Bronchial epithelial cell (primary cell): Measurements from ENCODE around the gene DKK2. TPM values are rescaled to one million over a fixed set of nuclear protein-coding genes. Genes with fewer than 3 reads are reported as not detected.

Experiments
- DNase-seq: peaks from one replicate; pipeline ENCODE4 v3.0.0-alpha.2; 2010; ENCODE audit warnings: low read depth
- FAIRE-seq: peaks from 2 replicates; lab custom pipeline; 2011; peaks lifted over from hg19 to GRCh38; lab: Jason Lieb, UNC
- H3K27me3 ChIP-seq: 2 replicates; pipeline ENCODE4 v1.5.1; 2011; ENCODE audit warnings: low read length; ENCODE audit not compliant: control insufficient read depth, insufficient read depth
- H3K36me3 ChIP-seq: 2 replicates; pipeline ENCODE4 v1.5.1; 2011; ENCODE audit warnings: low read length; ENCODE audit not compliant: control insufficient read depth, insufficient read depth
- H3K4me3 ChIP-seq: 2 replicates; pipeline ENCODE4 v1.5.1; 2011; ENCODE audit warnings: mild to moderate bottlenecking, low read depth, low read length, control low read depth
- total RNA-seq: library from RNA; depleted of rRNA; stranded (reverse); fragments of >200 nt; gene quantifications from 2 replicates; pipeline ENCODE4 v1.2.1, GENCODE V29; 2014
- TF ChIP-seq, protein P1 (sequence below): IDR thresholded peaks from 2 replicates; pipeline ENCODE4 v1.5.1; 2011; ENCODE audit warnings: mild to moderate bottlenecking, moderate library complexity, low read length, control low read depth, inconsistent platforms; ENCODE audit not compliant: insufficient read depth, severe bottlenecking

The DKK2 gene
- total RNA-seq, 1 donor from 2014 or later, result not detected

DNA sequence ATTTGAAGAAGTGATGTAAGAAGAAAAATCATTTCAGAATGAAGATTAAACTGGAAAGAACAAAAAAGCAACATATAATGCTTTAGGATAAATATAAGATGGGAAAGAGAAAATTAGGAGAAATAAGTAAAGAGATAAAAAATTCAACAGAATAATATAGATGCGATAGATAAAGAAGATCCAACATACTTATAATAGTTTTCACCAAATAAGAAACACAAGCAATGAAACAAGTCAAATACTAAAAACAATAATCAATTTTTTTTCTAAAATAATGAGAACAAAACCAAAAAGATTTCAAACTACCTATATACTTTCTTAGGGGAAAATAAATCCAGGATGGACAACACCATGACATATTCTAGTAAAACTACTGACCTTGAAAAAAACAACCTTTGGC lies 10.1 kb upstream of the DKK2 start:
- no peak for FAIRE-seq
- TF ChIP-seq, protein P1, sequence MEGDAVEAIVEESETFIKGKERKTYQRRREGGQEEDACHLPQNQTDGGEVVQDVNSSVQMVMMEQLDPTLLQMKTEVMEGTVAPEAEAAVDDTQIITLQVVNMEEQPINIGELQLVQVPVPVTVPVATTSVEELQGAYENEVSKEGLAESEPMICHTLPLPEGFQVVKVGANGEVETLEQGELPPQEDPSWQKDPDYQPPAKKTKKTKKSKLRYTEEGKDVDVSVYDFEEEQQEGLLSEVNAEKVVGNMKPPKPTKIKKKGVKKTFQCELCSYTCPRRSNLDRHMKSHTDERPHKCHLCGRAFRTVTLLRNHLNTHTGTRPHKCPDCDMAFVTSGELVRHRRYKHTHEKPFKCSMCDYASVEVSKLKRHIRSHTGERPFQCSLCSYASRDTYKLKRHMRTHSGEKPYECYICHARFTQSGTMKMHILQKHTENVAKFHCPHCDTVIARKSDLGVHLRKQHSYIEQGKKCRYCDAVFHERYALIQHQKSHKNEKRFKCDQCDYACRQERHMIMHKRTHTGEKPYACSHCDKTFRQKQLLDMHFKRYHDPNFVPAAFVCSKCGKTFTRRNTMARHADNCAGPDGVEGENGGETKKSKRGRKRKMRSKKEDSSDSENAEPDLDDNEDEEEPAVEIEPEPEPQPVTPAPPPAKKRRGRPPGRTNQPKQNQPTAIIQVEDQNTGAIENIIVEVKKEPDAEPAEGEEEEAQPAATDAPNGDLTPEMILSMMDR, result no peak

GRCh38 chr4:107044170-107044569 lies 8.1 kb upstream of the DKK2 start:
- H3K4me3 ChIP-seq, result no peak overlapping the region
- FAIRE-seq (no peak), DNase-seq (peak; percentile 17)
- H3K27me3 ChIP-seq, result no peaks in the 10 kb centered on the region
- H3K36me3 ChIP-seq, result no peaks in the 10 kb centered on the region
- TF ChIP-seq, protein P1, result peak; percentile 8

More for the DNA sequence above, 10.1 kb upstream of the DKK2 start:
- H3K36me3 ChIP-seq, result no peaks in the 10 kb centered on the region
- H3K4me3 ChIP-seq, result no peak overlapping the region
- no peaks in the 10 kb centered on the region for H3K27me3 ChIP-seq
- no peak for DNase-seq

DNA sequence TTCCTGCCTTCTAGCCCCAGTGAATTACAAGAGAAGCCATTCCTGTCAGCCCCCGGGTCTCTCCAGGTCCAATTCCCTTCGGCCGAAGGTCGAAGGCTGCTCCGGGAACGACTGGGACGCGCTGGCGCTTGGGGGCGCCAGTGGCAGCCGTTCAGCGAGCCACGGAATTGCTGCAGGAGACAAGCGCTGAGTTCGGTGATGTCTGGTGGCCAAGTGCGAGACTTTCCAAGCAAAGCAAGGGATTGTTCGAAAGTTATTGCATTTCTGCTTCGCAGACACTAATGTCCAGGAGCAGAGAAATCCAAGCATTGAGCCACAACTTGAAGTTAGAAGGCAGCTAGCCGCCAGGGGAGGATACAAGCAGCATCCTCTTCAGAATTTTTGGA lies 1.1 kb upstream of the DKK2 start:
- FAIRE-seq, result no peak
- TF ChIP-seq, protein P1, result peak; percentile 67

DNA sequence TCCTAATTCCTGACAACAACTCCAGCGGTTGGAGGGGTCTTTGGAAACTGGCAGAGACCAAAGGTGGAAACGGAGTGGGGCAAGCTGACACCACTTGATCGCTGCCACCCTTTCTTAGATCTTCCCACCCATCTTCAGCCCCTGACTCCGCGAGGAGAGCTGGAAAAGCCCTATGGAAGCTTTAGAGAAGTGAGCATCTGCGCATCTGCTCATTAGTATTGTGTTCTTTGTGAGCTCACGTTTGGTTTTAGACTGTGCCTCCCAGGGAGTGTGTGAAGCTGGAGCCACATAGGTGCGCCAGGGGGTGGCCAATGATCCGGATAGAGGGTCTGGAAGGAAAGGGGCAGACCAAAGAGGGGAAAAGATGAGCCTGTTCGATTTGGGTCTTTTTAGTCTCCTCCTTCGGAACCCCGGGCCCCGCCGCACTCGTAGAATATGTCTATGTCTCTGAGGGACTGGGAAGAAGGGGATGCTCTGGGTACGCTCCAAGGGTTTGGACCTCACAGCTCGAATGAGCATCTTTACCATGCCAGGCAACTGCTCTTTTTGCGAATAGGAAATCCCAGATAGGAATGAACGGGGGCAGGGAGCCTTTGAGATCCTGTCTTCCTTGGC lies 578 bp upstream of the DKK2 start:
- Histone ChIP-seq H3K4me3 (no peak overlapping the region), H3K36me3 (no peaks in the 10 kb centered on the region), H3K27me3 (peaks cover 33% of the 10 kb centered on the region)
- FAIRE-seq, result no peak
- TF ChIP-seq, protein P1, result no peak
- no peak for DNase-seq

More for the DNA sequence above, 1.1 kb upstream of the DKK2 start:
- Histone ChIP-seq H3K4me3 (no peak overlapping the region), H3K36me3 (no peaks in the 10 kb centered on the region), H3K27me3 (peaks cover 33% of the 10 kb centered on the region)
- peak; percentile 17 for DNase-seq

DNA sequence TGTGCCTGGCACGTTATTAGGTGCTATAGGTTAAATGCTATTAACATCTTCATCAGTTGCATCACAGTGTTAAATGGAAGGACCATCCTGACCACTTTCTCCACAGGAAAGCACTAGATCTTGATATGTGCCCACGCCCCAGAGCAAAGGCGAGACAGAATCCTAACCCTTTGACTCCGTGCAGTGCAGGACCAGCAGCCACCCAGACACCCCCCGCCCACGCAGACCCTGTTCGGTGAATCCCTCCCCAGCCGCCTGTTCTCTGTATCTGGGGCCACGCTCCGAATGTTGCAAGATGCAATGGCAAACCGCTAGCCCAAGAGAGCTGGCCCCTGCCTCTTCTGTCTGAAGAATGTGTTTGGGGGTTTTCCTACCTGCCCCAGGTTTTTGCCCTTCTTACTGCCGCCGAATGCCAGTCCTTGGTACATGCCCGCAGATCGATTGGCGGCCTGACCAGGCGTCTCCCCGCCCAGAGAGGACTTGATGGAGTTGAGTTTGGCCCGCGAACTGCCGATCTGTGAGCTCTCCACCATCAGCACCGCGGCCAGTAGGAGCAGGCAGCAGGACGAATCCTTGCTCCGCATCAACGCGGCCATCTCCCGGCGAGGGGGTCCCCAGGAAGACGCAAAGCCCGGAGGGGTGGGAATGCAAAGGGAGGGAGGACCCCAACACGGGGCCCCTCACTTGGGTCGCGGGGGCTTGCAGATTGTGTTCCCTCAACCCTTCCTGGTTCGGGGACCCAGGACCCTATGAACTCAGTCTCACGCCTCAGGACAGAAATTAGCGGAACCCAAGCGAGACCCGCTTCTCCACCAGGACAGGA lies 906 bp downstream of the DKK2 start:
- FAIRE-seq (no peak), DNase-seq (no peak)
- Histone ChIP-seq H3K36me3 (no peaks in the 10 kb centered on the region), H3K4me3 (no peak overlapping the region), H3K27me3 (peaks cover 33% of the 10 kb centered on the region)
- TF ChIP-seq, protein P1, result no peak
